Trophoblast cell (in vitro differentiated cells and primary cell): ENCODE results near the gene COG2.

ENCODE experiments used
- DNase-seq, 2 donors: peaks; one replicate each; pipeline ENCODE4 v3.0.0-alpha.2; 2016
- H2AFZ ChIP-seq: 2 replicates; pipeline ENCODE4 v1.6.1; 2013; ENCODE audit warnings: low read length, moderate library complexity, mild to moderate bottlenecking; ENCODE audit not compliant: insufficient read depth, poor library complexity
- H2AK5ac ChIP-seq: 2 replicates; pipeline ENCODE4 v1.6.1; 2013; ENCODE audit warnings: mild to moderate bottlenecking, low read length
- H2BK120ac ChIP-seq: 2 replicates; pipeline ENCODE4 v1.6.1; 2013; ENCODE audit warnings: low read length, mild to moderate bottlenecking, moderate library complexity; ENCODE audit not compliant: insufficient read depth, poor library complexity
- H2BK12ac ChIP-seq: 2 replicates; pipeline ENCODE4 v1.6.1; 2013; ENCODE audit warnings: mild to moderate bottlenecking, low read length, moderate library complexity
- H2BK5ac ChIP-seq: 2 replicates; pipeline ENCODE4 v1.6.1; 2013; ENCODE audit warnings: low read length, low read depth, moderate library complexity, mild to moderate bottlenecking; ENCODE audit not compliant: poor library complexity
- H3K14ac ChIP-seq: 2 replicates; pipeline ENCODE4 v1.6.1; 2013; ENCODE audit warnings: mild to moderate bottlenecking, low read length
- H3K18ac ChIP-seq: 2 replicates; pipeline ENCODE4 v1.6.1; 2013; ENCODE audit warnings: mild to moderate bottlenecking, low read length
- H3K23ac ChIP-seq: 2 replicates; pipeline ENCODE4 v1.6.1; 2013; ENCODE audit warnings: low read length
- H3K27ac ChIP-seq: 2 replicates; pipeline ENCODE4 v1.5.1; 2013; ENCODE audit warnings: low read depth, mild to moderate bottlenecking, inconsistent platforms, low read length, moderate library complexity
- H3K27me3 ChIP-seq: 2 replicates; pipeline ENCODE4 v1.6.1; 2013; ENCODE audit warnings: inconsistent platforms, mild to moderate bottlenecking, low read length, moderate library complexity; ENCODE audit not compliant: insufficient read depth
- H3K36me3 ChIP-seq, 2 experiments: 1 replicate in 1 of 2; 2 replicates in 1 of 2; pipeline ENCODE4 v1.6.1; 2013; ENCODE audit warnings: low read length in 2 of 2, mild to moderate bottlenecking in 2 of 2, moderate library complexity in 1 of 2; ENCODE audit not compliant: insufficient read depth in 2 of 2, control insufficient read depth in 1 of 2
- H3K4ac ChIP-seq: 2 replicates; pipeline ENCODE4 v1.6.1; 2013; ENCODE audit warnings: low read depth, mild to moderate bottlenecking, low read length, moderate library complexity
- H3K4me1 ChIP-seq, 2 experiments: 1 replicate in 1 of 2; 2 replicates in 1 of 2; pipeline ENCODE4 v1.6.1; 2013; ENCODE audit warnings: low read length in 2 of 2, mild to moderate bottlenecking in 2 of 2, moderate library complexity in 1 of 2; ENCODE audit not compliant: insufficient read depth in 2 of 2, control insufficient read depth in 1 of 2
- H3K4me2 ChIP-seq: 2 replicates; pipeline ENCODE4 v1.6.1; 2013; ENCODE audit warnings: inconsistent platforms, mild to moderate bottlenecking, low read length, moderate library complexity
- H3K4me3 ChIP-seq: 2 replicates; pipeline ENCODE4 v1.5.1; 2013; ENCODE audit warnings: mild to moderate bottlenecking, low read depth, low read length, inconsistent platforms
- H3K79me1 ChIP-seq: one replicate; pipeline ENCODE4 v1.6.1; 2013; ENCODE audit warnings: low read length
- H3K79me2 ChIP-seq: 2 replicates; pipeline ENCODE4 v1.6.1; 2013; ENCODE audit warnings: low read length, mild to moderate bottlenecking; ENCODE audit not compliant: control insufficient read depth, insufficient read depth, poor library complexity
- H3K9ac ChIP-seq: 2 replicates; pipeline ENCODE4 v1.6.1; 2013; ENCODE audit warnings: mild to moderate bottlenecking, low read length
- H3K9me3 ChIP-seq: 2 replicates; pipeline ENCODE4 v1.6.1; 2013; ENCODE audit warnings: low read depth, mild to moderate bottlenecking, control low read depth, inconsistent platforms, low read length; ENCODE audit not compliant: insufficient read depth
- H4K12ac ChIP-seq: 2 replicates; pipeline ENCODE4 v1.6.1; 2013; ENCODE audit warnings: low read depth, mild to moderate bottlenecking, low read length, moderate library complexity
- H4K8ac ChIP-seq: 2 replicates; pipeline ENCODE4 v1.6.1; 2013; ENCODE audit warnings: low read depth, mild to moderate bottlenecking, low read length, moderate library complexity
- H4K91ac ChIP-seq: one replicate; pipeline ENCODE4 v1.6.1; 2013; ENCODE audit warnings: low read depth, mild to moderate bottlenecking, low read length, moderate library complexity
- WGBS: extraction: QIAGEN DNeasy Blood & Tissue Kit; methylation state at CpG from one replicate; pipeline ENCODE4 v1.1.7; 2013; ENCODE audit warnings: missing lambda C conversion rate; ENCODE audit not compliant: insufficient read length, insufficient coverage; ENCODE audit errors: extremely low coverage; 5-methylcytosine and 5-hydroxymethylcytosine counted together

The COG2 gene

GRCh38 chr1:230641346-230641745 is 935 bp upstream of the COG2 start:
- H2AFZ ChIP-seq, result peak overlapping the region; percentile 35
- no peak overlapping the region for H2BK5ac ChIP-seq
- no CpG with 5 or more reads among the region's 6 CpGs for WGBS
- no peak overlapping the region for H2BK120ac ChIP-seq
- peak overlapping the region; percentile 78 for H4K8ac ChIP-seq
- H3K9ac ChIP-seq, result no peak overlapping the region
- H4K91ac ChIP-seq, result no peak overlapping the region
- no peak overlapping the region for H2BK12ac ChIP-seq
- H3K9me3 ChIP-seq, result peaks cover 2% of the 10 kb centered on the region
- H3K18ac ChIP-seq, result no peak overlapping the region
- peaks cover 0 to 4% of the 10 kb centered on the region in 2 experiments for H3K4me1 ChIP-seq
- H3K4ac ChIP-seq, result no peak overlapping the region
- no peak overlapping the region for H3K4me3 ChIP-seq
- no peak overlapping the region for H4K12ac ChIP-seq
- no peak overlapping the region for H2AK5ac ChIP-seq
- H3K27ac ChIP-seq, result no peak overlapping the region
- no peaks in the 10 kb centered on the region for H3K27me3 ChIP-seq
- H3K79me2 ChIP-seq, result peaks cover 2% of the 10 kb centered on the region
- DNase-seq, result no peak
- no peak overlapping the region for H3K23ac ChIP-seq
- no peak overlapping the region for H3K14ac ChIP-seq
- H3K36me3 ChIP-seq, result peaks cover 0 to 2% of the 10 kb centered on the region in 2 experiments
- H3K79me1 ChIP-seq, result peaks cover 2% of the 10 kb centered on the region
- H3K4me2 ChIP-seq, result peak overlapping the region; percentile 66

GRCh38 chr1:230641900-230642262 is 400 bp upstream of the COG2 start:
- peaks cover 0 to 3% of the 10 kb centered on the region in 2 experiments for H3K36me3 ChIP-seq
- peaks cover 2% of the 10 kb centered on the region for H3K79me1 ChIP-seq
- no peak overlapping the region for H2BK12ac ChIP-seq
- peaks cover 2% of the 10 kb centered on the region for H3K79me2 ChIP-seq
- H3K14ac ChIP-seq, result no peak overlapping the region
- no peak overlapping the region for H2BK5ac ChIP-seq
- H4K91ac ChIP-seq, result no peak overlapping the region
- H2BK120ac ChIP-seq, result peak overlapping the region; percentile 2
- H3K27ac ChIP-seq, result no peak overlapping the region
- no CpG with 5 or more reads among the region's 18 CpGs for WGBS
- H3K23ac ChIP-seq, result no peak overlapping the region
- H4K12ac ChIP-seq, result no peak overlapping the region
- H3K9me3 ChIP-seq, result no peaks in the 10 kb centered on the region
- no peak for DNase-seq
- no peaks in the 10 kb centered on the region for H3K27me3 ChIP-seq
- no peak overlapping the region for H2AK5ac ChIP-seq
- H3K4me1 ChIP-seq, result peaks cover 0 to 4% of the 10 kb centered on the region in 2 experiments
- no peak overlapping the region for H3K4ac ChIP-seq
- peak overlapping the region; percentile 35 for H2AFZ ChIP-seq
- peak overlapping the region; percentile 66 for H3K4me2 ChIP-seq
- peak overlapping the region; percentile 67 for H3K4me3 ChIP-seq
- H3K18ac ChIP-seq, result no peak overlapping the region
- peak overlapping the region; percentile 6 for H3K9ac ChIP-seq
- peak overlapping the region; percentile 78 for H4K8ac ChIP-seq

GRCh38 chr1:230643908-230644307 is 1.6 kb downstream of the COG2 start:
- Histone ChIP-seq H2AK5ac (no peak overlapping the region), H3K79me1 (peaks cover 2% of the 10 kb centered on the region), H3K27ac (no peak overlapping the region), H3K14ac (no peak overlapping the region), H3K27me3 (no peaks in the 10 kb centered on the region), H2BK5ac (no peak overlapping the region), H3K4me1 (peaks cover 0 to 4% of the 10 kb centered on the region in 2 experiments), H3K9me3 (no peaks in the 10 kb centered on the region), H3K4me3 (no peak overlapping the region), H3K9ac (peak overlapping the region; percentile 10), H3K4me2 (no peak overlapping the region), H3K36me3 (peaks cover 0 to 3% of the 10 kb centered on the region in 2 experiments), H3K23ac (no peak overlapping the region), H4K8ac (no peak overlapping the region), H2BK120ac (no peak overlapping the region), H3K18ac (no peak overlapping the region), H2AFZ (no peak overlapping the region), H4K12ac (no peak overlapping the region), H2BK12ac (no peak overlapping the region), H4K91ac (no peak overlapping the region), H3K79me2 (peaks cover 2% of the 10 kb centered on the region), H3K4ac (peak overlapping the region; percentile 58)
- DNase-seq, result peak in 1 of 2 donors; percentile 8
- no CpG with 5 or more reads among the region's 4 CpGs for WGBS

GRCh38 chr1:230646710-230647302 is 4.5 kb downstream of the COG2 start:
- H4K12ac ChIP-seq, result no peak overlapping the region
- WGBS, result no CpG with 5 or more reads among the region's 4 CpGs

More at GRCh38 chr1:230646710-230647302, 4.5 kb downstream of the COG2 start:
- Histone ChIP-seq H2AFZ (no peak overlapping the region), H3K4me1 (peaks cover 0 to 2% of the 10 kb centered on the region in 2 experiments), H3K79me1 (peaks cover 2% of the 10 kb centered on the region), H3K27ac (no peak overlapping the region), H3K79me2 (peaks cover 2% of the 10 kb centered on the region), H3K9ac (no peak overlapping the region), H3K4me3 (no peak overlapping the region), H3K27me3 (no peaks in the 10 kb centered on the region), H2BK12ac (no peak overlapping the region), H3K23ac (no peak overlapping the region), H3K9me3 (no peaks in the 10 kb centered on the region), H3K36me3 (peaks cover 0 to 3% of the 10 kb centered on the region in 2 experiments), H3K4me2 (no peak overlapping the region), H3K18ac (no peak overlapping the region), H2BK5ac (no peak overlapping the region), H2AK5ac (no peak overlapping the region), H3K4ac (no peak overlapping the region), H2BK120ac (no peak overlapping the region), H4K8ac (no peak overlapping the region), H3K14ac (no peak overlapping the region), H4K91ac (no peak overlapping the region)
- DNase-seq, result peak in 1 of 2 donors; percentile 62
